Vagina (tissue), 2 donors: ENCODE results near the gene GNPTG.

Source experiments
- POLR2A ChIP-seq, 2 donors: fragments of 450-650 bp; IDR thresholded peaks; one replicate each; pipeline ENCODE4 v1.6.1; 2017; ENCODE audit warnings: antibody characterized with exemption in 2 of 2, mild to moderate bottlenecking in 2 of 2, moderate library complexity in 2 of 2
- TF ChIP-seq, protein P1 (sequence below), 3 experiments: fragments of 450-650 bp in 2 of 3; fragments of 200-600 bp in 1 of 3; sonication (generic) in 1 of 3; IDR thresholded peaks; one replicate each; pipeline ENCODE4 v1.5.1; 2017 to 2019; ENCODE audit warnings: antibody characterized with exemption in 3 of 3, mild to moderate bottlenecking in 2 of 3, moderate library complexity in 2 of 3

- TF ChIP-seq, protein P1, sequence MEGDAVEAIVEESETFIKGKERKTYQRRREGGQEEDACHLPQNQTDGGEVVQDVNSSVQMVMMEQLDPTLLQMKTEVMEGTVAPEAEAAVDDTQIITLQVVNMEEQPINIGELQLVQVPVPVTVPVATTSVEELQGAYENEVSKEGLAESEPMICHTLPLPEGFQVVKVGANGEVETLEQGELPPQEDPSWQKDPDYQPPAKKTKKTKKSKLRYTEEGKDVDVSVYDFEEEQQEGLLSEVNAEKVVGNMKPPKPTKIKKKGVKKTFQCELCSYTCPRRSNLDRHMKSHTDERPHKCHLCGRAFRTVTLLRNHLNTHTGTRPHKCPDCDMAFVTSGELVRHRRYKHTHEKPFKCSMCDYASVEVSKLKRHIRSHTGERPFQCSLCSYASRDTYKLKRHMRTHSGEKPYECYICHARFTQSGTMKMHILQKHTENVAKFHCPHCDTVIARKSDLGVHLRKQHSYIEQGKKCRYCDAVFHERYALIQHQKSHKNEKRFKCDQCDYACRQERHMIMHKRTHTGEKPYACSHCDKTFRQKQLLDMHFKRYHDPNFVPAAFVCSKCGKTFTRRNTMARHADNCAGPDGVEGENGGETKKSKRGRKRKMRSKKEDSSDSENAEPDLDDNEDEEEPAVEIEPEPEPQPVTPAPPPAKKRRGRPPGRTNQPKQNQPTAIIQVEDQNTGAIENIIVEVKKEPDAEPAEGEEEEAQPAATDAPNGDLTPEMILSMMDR (IDR thresholded peaks at IDR 0.05): no peak
- no peak for TF ChIP-seq POLR2A (IDR thresholded peaks at IDR 0.05)
Observed at GRCh38 chr16:1362807-1363206, 11.1 kb downstream of the GNPTG start.
